Measurements from ENCODE around the gene USH2A.

USH2A gene

GRCh38 chr1:215877452-215877951 is 545.7 kb downstream of the USH2A start:
- no peak overlapping the region for H3K4me3 ChIP-seq (replicated peaks; ENCODE audit: low read depth, low read length)
- no peaks in the 10 kb centered on the region for H3K27me3 ChIP-seq (replicated peaks; ENCODE audit: control insufficient read depth, insufficient read depth, low read length)
- H3K36me3 ChIP-seq (ENCODE audit: control insufficient read depth, insufficient read depth, low read length): no peaks in the 10 kb centered on the region
- no peak for TF ChIP-seq CTCF (IDR thresholded peaks at IDR 0.05; ENCODE audit: insufficient read depth, low read length, poor library complexity, severe bottlenecking)
- no peak for DNase-seq (ENCODE audit: extremely low read depth, insufficient read length)

- TF ChIP-seq CTCF (IDR thresholded peaks at IDR 0.05; ENCODE audit: insufficient read depth, low read length, poor library complexity, severe bottlenecking): no peak
Measured at GRCh38 chr1:215875712-215876111, 547.5 kb downstream of the USH2A start.

GRCh38 chr1:215875236-215875635 is 548.0 kb downstream of the USH2A start:
- Histone ChIP-seq H3K4me3 (replicated peaks; ENCODE audit: low read depth, low read length) (no peak overlapping the region), H3K27me3 (replicated peaks; ENCODE audit: control insufficient read depth, insufficient read depth, low read length) (no peaks in the 10 kb centered on the region), H3K36me3 (ENCODE audit: control insufficient read depth, insufficient read depth, low read length) (no peaks in the 10 kb centered on the region)
- TF ChIP-seq CTCF (IDR thresholded peaks at IDR 0.05; ENCODE audit: insufficient read depth, low read length, poor library complexity, severe bottlenecking): no peak
- DNase-seq (ENCODE audit: extremely low read depth, insufficient read length): no peak

More at GRCh38 chr1:215875712-215876111, 547.5 kb downstream of the USH2A start:
- Histone ChIP-seq H3K27me3 (replicated peaks; ENCODE audit: control insufficient read depth, insufficient read depth, low read length) (no peaks in the 10 kb centered on the region), H3K36me3 (ENCODE audit: control insufficient read depth, insufficient read depth, low read length) (no peaks in the 10 kb centered on the region), H3K4me3 (replicated peaks; ENCODE audit: low read depth, low read length) (no peak overlapping the region)
- DNase-seq (ENCODE audit: extremely low read depth, insufficient read length): no peak

- no peak for TF ChIP-seq CTCF (IDR thresholded peaks at IDR 0.05; ENCODE audit: insufficient read depth, low read length, poor library complexity, severe bottlenecking)
- DNase-seq (ENCODE audit: extremely low read depth, insufficient read length): no peak
- H3K4me3 ChIP-seq (replicated peaks; ENCODE audit: low read depth, low read length): no peak overlapping the region
Measured at GRCh38 chr1:215872658-215873057, 550.6 kb downstream of the USH2A start.

GRCh38 chr1:215868500-215868899 is 554.7 kb downstream of the USH2A start:
- no peak for DNase-seq (ENCODE audit: extremely low read depth, insufficient read length)
- Histone ChIP-seq H3K4me3 (replicated peaks; ENCODE audit: low read depth, low read length) (no peak overlapping the region), H3K27me3 (replicated peaks; ENCODE audit: control insufficient read depth, insufficient read depth, low read length) (no peaks in the 10 kb centered on the region), H3K36me3 (ENCODE audit: control insufficient read depth, insufficient read depth, low read length) (no peaks in the 10 kb centered on the region)
- no peak for TF ChIP-seq CTCF (IDR thresholded peaks at IDR 0.05; ENCODE audit: insufficient read depth, low read length, poor library complexity, severe bottlenecking)

More at GRCh38 chr1:215872658-215873057, 550.6 kb downstream of the USH2A start:
- no peaks in the 10 kb centered on the region for H3K27me3 ChIP-seq (replicated peaks; ENCODE audit: control insufficient read depth, insufficient read depth, low read length)
- no peaks in the 10 kb centered on the region for H3K36me3 ChIP-seq (ENCODE audit: control insufficient read depth, insufficient read depth, low read length)

GRCh38 chr1:215865060-215865459 is 558.2 kb downstream of the USH2A start:
- TF ChIP-seq CTCF (IDR thresholded peaks at IDR 0.05; ENCODE audit: insufficient read depth, low read length, poor library complexity, severe bottlenecking): no peak

More at GRCh38 chr1:215865060-215865459, 558.2 kb downstream of the USH2A start:
- DNase-seq (ENCODE audit: extremely low read depth, insufficient read length): no peak
- Histone ChIP-seq H3K36me3 (ENCODE audit: control insufficient read depth, insufficient read depth, low read length) (no peaks in the 10 kb centered on the region), H3K27me3 (replicated peaks; ENCODE audit: control insufficient read depth, insufficient read depth, low read length) (no peaks in the 10 kb centered on the region), H3K4me3 (replicated peaks; ENCODE audit: low read depth, low read length) (no peak overlapping the region)
